Stimulated activated CD8-positive, alpha-beta memory T cell treated with anti-CD3 and anti-CD28 coated beads, Interleukin-12 subunit alpha, Interleukin-12 subunit beta, amount 100 ng/mL, for 24 hours (primary cell): ENCODE results near the gene PAFAH2.

Experiments
- DNase-seq: peaks from one replicate; pipeline ENCODE4 v3.0.0-alpha.2; 2020; ENCODE audit errors: extremely low read depth

The PAFAH2 gene

DNA sequence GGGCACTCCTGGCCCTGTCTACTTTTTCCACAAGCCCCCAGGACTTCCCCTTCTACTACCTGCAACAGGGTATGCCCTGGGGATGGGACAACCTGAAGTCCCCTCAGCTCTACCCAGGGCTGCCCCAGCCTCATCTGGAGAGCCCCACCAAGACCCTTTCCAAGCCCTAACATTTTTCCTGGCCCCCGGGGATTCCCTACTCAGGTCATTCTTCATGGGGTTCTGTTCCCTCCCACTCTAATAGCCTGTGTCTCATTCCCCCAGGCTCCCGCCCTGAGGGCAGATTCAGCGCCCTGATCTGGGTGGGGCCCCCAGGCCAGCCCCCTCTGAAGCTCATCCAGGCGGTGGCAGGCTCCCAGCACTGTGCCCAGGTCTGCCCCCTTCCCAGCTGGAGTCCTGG, 33.3 kb upstream of the PAFAH2 start:
- DNase-seq: no peak

DNA sequence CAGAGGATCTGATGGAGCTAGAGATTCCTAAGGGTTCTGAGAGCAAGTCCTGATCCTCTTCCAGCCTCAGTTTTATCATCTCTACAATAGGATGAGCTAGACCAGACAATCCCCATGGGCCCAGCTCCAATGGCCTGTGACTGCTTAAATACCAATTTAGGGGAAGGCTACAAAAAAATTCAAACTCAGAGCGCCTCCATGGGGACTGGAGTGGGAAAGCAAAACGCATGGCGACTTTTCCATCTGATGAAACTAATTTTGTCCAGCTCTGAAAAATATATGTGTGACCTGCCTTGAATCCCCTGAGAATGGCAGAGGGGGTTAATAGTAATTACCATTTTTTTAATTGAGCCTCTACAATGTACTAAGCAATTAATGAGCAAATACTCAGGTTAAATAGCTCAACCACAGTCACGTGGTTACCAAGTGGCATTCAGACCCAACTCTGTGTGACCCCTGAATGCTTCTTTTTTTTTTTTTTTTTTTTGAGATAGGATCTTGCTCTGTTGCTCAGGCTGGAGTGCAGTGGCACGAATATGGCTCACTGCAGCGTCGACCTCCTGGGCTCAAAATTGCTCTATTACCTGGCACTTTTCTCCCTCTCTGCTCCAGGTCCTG, 32.1 kb upstream of the PAFAH2 start:
- DNase-seq: no peak

DNA sequence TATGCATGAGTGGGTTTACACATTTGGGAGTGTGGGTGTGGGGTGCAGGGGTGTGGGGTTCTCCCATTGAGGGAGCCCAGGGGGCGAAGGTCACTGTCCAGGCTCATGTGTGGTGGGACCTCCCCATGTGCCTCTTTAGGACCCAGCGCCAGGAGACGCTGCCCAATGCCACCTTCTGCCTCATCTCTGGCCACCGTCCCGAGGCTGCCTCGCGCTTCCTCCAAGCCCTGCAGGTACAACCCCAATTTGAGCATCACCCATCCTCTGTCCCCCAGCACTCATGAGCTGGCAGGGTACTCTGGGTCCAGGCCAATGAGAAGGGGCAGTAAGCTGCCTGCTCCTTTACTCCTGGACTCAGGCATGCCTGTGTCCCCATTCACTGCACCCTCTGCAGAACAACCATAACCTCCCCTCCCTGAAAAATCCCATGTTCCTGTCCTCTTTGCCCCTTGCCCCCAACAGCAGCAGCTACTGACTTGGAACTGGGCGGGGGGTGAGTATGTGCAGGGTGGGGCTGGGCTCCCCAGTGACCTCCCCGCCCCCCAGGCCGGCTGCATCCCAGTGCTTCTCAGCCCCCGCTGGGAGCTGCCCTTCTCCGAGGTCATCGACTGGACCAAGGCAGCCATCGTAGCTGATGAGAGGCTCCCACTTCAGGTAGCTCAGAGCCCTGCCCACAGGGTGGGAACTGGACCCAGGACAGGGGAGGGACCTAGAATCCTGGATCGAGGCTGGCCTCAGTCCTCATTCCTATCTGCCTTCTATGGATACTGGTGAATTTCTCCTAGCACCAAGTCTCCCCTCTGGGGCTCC, 31.4 kb upstream of the PAFAH2 start:
- no peak for DNase-seq

DNA sequence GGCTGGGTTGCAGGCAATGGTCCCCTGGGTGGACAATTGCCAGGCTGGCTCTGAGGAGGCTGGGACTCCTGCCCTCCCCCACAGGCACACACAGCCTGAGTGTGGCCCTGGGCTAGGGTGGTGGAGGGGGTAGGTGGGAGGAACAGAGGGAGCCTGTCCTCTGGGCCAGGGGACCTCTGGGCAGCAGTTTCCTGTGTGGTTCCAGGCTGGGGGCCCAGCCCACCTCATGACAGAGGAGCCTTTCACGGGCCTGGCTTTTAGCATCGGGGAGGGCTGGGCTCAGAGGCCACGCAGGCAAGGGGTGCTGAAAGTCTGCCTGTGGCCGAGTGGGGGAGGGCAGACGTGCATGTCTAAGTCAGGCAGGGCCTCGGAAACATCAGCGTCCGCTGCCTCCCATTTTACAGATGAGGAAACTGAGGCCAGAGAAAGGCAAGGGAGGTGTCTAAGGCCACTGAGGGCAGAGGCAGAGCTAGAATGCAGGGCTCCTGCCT, 30.7 kb upstream of the PAFAH2 start:
- DNase-seq: no peak

DNA sequence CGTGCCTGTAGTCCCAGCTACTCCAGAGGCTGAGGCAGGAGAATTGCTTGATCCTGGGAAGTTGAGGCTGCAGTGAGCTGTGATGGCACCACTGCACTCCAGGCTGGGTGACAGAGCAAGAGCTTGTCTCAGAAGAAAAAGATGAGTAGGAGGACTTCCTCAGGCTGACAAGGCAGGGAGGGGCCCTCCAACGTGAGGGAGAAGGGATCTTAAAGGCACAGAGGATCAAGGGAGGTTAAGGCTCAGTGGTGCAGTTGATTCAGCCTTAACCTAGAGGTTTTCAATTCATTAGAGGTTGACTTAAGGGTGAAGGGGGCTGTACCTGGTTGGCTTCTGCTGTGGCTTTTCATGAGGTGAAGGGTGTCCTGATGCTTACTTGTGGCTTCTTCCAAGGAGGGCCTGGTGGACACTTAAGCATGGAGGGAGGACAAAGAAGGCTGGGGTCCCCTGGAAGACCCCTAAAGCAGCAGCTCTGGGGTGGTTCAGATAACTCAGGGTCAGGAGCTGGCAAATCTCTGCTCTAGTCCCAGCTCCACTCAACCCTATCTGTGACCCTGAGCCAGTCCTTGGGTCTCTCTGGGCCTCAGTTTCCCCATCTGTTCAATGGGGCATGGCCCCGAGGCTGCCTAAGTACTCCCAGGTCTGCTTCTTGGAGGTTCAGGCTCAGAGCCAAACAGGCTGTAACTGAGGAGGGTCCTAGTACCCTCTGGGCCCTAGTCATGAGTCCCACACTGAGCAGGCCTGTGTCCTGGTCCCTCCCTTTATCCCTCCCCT, 30.0 kb upstream of the PAFAH2 start:
- DNase-seq: no peak

DNA sequence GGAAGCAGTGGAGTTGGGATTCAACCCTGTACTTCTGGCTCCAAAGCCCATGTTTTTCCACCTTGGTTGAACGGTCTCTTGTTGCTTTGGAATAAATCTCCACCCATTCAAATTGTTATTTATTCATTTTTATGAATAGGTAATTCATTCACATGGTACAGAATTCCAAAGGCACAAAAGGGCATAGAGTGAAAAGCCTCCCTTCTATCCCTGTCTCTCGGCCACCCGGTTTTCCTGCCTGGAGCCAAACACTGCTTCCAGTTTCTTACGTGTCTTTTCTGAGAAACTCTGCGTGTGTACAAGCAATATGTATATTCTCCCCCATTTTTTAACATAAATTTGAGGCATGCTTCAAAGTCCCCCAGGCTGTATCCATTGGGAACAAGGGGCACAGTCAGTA, 27.7 kb upstream of the PAFAH2 start:
- DNase-seq: no peak

DNA sequence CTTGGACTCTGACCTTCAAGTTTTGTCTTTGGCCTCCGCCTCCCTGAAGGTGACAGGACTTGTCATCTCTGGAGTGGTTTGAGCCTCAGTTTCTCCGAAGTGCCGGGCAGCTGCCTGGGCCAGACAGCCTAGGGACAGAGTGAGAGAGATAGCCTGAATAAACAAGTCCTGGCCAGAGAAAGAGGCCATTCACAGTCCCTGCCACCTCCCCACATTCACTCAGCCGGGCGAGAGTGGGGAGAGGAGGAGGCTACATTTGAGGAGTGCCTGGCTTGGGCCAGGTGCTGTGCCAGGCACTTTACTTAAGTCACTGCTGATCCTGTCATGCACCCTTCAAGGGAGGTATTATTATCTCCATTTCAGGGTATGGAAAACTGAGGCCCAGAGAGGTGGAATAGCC, 27.2 kb upstream of the PAFAH2 start:
- no peak for DNase-seq

DNA sequence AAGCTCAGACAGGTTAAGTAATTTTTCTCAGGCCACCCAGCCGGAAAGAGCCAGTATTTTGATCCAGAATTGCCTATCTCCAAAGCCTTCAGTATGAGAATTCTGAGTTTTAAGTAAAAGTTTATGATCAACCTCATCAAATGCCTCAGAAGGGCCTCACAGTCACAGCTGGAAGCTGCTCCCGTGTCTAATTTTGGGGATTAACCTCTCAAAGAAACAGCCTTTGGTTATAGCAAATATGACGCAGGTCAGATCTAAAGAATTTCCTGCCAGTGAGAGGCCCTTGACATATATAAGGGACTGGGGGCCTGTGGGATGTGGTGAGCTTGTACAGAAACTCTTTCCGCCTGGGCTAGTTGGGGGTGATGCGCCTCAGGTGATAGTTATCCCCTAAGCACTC, 26.0 kb upstream of the PAFAH2 start:
- no peak for DNase-seq

DNA sequence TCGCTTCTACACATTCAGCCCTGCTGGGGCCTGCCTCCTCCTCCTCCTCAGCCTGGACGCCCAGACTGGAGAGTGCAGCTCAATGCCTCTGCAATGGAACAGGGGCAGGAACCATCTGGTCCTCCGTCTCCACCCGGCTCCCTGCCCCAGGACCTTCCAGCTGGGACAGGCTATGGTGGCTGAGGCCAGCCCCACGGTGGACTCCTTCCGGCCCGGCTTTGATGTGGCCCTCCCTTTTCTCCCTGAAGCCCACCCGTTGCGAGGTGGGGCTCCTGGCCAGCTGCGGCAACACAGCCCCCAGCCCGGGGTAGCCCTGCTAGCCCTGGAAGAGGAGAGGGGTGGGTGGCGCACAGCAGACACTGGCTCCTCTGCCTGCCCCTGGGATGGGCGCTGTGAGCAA, 25.1 kb upstream of the PAFAH2 start:
- DNase-seq: no peak

DNA sequence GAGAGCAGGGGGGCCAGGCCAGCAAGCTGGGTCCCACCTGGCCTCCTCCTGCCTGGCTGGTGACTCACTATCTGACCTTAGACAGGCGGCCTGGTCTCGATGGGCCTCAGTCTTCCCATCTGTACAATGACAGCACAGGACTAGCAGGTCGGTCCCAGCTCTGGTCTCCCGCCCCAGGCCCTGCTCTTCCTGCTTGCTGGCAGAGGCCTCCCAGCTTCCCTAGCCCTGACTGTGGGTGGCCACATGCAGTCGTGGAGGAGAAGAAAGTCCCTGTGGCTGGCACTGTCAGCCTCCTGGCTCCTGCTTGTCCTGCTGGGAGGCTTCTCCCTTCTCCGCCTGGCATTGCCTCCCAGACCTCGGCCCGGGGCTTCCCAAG, 24.5 kb upstream of the PAFAH2 start:
- DNase-seq: no peak

DNA sequence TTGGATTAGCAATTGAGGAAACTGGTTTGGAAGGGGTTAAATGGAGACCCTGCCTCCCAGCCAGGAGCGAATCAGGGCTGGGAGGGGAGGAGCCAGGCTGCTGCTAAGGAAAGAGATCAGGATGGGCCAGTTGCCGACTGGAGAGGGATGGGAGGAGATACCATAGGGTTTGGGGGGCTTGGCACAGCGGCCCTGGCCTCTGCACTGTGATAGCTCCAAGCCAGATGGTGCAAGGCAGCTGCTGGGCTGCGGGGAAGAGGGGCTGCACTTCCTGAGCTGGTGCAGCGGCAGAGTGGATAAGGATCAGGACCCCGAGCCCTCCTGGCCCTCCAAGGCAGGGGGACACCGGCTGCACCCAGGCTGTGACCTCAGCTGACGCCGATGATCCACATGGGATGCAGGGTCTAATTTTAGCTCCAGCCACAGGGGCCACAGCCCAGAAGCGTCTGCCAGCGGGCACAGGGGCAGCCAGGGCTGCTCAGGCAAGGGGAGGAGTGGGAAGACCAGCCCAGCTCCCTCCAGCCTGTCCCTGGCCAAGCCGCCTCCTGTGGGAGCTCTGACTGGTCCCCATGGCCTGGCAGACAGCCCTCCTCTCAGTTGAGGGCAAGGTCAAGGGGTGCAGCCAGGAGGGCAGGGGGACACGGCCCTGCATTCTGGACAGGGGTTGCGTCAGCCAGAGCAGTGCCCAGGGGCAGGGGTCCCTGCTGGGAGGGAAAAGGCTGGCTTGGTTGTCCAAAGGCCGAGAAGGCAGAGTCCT, 24.0 kb upstream of the PAFAH2 start, which contains the start of gene EXTL1:
EXTL1 (plus strand) TSS at position 129 of the 757 bp plus-strand sequence. CDS start 872 bp downstream, outside the sequence.
- no peak for DNase-seq

DNA sequence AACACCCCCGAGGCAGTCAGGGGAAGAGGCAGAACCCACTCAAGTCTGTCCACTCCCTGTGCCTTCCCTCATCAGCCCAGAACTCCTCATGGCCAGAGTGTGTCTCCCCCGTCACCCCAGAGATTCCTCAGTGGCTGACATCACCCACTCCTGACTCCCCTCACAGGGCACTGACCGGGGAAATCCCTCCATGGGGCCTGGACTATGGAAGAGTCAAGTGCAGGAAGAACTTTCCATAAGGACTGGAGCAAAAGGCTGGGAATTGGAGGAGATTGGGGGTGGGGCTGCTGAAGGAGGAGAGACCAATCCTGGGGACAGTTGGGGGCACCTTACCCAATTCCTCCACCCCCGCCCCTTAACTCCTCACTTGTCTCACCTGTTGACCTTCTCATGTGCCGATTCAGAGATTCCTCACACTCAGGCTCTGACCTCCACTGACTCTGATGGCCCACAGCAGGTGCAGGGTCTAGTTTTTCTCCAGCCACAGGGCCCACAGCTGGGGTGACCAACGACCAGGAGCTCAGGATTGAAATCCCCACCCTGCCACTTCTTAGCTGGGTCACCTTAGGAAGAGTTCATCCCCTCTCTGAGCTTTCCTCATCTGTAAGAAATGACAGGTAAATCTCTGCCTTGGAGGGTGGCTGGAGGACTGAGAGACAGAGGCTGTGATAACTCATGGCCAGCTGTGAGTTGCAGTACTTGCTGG, 23.2 kb upstream of the PAFAH2 start:
- DNase-seq: no peak

DNA sequence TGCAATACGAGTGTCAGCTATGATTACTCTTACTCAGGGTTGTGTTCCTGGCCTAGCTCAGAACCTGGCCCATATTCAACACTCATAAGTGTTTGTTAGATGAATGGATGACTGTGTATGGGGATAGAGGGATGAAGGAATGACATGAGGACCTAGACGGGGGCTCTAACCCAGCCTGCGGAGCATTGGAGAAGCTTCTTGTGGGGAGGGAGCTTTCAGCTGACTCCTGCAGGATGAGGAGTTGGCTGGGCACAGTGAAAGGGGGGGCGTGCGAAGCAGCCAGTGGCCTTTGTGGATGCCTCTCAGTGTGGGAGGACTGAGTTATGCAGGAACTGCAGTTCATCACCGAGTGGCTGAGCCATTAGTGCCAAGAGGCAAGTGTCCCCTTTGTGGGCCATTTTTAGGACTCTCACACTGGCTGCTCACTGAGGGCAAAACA, 22.5 kb upstream of the PAFAH2 start:
- no peak for DNase-seq

DNA sequence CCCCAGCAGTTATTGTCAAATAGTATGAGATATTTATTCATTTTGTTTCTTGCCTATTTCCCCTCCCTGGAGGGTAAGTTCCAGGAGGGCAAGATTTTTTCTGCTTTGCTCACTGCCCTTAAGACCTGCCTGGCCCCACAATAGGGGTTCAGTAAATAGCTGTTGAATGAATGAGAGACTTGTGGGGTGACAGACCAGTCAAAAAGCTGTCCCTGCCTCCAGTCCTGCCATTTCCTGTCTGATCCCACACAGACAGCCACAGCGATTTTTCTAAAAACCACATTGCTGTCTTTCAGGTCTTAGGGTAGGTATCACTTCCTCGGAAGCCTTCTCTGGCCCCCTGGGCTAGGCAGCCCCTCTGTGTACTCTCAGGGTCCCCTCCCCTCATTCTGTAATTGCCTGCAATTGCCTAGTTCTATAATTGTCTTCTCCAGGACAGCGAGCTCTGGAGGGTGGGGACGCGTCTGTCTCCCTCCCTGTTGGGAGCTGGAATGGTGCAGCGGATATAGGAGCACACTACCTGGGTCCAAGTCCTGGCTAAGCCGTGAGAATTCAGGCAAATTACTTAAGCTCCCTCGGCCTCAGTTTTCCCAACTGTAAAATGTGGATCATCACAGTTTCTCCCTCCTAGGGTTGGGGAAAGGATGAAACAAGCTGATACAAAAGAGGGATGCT, 21.9 kb upstream of the PAFAH2 start:
- DNase-seq: no peak

DNA sequence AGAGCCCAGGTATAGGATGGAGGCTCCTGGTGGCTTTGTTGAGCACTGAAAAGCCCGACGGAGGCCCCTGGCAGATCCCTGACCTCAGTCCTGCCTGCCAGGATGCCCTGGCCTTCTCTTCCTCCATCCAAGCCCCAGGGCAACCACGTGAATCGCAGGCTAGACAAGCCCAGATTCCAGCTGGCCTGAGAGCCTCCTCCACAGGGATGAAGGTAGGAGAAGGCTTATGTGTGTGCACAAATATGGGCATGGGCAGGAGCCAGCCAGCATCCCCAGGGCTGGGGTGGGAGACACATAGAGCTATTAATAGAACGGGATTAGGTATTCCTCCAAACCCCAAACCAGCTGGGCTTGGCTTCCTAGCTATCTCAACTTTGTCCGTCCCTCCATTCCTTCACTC, 19.7 kb upstream of the PAFAH2 start:
- no peak for DNase-seq

DNA sequence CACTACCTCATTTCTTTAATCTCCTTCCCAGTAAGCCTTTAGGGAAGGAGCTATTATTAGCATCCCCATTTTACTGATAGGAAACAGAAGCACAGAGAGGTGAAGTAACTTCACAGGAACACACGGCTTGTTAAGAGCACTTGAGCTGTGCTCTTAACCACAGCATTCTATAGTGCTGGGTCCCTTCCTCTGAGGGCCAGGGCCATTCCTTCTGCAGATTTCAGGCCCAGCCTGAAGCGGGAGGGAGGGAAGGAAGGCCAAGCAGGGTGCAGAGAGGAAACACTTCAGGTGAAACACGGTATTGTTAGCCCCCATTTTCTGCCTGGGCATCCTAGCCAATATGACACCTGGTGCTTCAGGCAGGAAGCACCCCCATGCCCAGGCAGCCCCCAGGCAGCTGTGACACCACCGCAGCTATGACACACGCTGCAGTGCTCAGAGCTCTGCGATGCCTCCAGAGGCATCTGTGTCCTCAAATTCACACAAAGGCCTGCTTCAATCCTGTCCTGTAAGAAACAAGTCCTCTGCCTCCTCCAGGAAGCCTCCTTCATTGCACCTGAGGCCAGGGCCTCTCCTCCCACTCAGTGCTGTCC, 19.2 kb upstream of the PAFAH2 start:
- no peak for DNase-seq

DNA sequence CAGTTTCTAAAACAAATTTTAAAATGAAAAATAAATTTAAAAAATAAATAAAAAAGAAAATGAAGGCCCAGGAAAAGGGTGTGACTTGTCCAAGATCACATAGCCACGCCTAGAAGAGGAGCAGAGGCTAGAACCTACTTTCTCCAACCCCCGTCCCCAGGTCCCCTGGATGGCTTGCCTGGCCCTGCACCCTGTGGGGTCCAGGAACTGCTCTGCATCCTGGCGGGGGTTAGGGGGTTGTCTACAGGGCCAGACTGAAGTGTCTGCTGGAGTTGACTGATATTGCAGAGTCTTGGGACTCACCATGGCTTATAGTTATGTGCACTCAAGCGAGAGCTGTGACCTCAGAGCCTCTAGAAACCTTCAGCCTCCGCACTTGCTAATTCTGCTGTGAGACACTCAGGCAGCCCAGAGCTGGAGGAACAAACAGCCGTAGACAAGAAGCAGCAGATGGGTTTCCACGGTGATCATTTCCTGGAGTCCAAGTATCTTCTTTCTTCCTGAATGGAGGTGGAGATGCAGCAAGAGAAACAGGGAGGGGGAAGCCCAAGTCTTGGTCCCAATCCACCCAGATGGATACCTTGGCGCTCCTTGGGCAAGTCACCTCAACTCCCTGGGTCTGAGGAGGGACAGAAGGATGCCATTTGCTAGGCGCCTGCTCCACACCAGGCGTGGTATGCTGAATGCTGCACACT, 18.5 kb upstream of the PAFAH2 start:
- no peak for DNase-seq

DNA sequence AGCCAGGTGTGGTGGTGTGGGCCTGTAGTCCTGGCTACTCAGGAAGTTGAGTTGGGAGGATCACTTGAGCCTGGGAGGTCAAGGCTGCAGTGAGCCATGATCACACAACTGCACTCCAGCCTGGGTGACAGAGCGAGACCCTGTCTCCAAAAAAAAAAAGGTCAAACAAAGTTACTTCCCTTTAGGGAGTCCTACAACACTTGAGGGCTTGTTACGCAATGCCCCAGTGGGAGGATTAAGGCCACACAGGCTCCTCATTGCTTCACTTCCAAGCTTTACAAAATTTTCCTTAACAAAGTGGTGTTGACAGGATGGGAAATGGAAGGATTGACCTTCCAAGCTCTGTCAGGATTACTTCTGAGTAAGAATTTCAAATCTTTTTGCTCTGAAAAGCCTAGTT, 17.5 kb upstream of the PAFAH2 start:
- DNase-seq: no peak

DNA sequence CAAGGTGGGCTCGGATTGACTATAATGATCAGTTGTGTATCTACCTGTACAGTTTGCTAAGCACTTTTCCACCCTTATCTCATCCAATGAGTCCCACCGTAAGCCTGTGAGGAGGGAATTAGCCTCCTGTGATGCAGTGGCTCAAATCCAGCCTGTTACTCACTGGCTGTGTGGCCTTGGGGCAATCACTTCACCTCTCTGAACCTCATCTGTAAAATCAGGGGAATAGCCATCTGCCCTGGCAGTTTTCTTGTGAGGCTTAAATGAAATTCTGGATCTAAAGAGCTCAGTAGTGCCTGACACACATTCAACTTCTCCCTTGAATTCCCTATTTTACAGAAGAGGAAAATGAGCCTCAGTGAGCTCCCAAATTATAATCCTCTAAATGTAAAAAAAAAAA, 16.3 kb upstream of the PAFAH2 start:
- DNase-seq: no peak

DNA sequence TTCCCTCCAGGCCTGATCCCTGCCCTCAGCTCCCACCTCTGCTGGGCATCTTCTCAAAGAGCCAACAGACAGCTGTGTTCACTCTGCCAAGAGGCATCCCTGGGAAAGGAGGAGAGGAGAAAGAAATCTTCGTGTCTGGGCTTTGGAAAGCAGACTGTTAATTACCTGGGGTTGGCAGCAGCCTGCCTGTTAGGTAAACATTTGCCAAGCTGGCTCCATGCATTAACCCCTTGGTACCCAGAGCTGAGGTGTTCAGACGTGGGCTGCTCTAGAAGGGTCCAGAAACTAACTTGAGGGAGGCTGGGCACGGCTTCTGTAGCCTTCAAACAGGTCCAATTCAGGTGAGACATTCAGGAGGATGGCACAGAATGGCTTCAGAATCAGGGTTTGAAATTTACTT, 15.0 kb upstream of the PAFAH2 start:
- no peak for DNase-seq
